ENCODE data around the gene CCSER1.

CCSER1 gene

DNA sequence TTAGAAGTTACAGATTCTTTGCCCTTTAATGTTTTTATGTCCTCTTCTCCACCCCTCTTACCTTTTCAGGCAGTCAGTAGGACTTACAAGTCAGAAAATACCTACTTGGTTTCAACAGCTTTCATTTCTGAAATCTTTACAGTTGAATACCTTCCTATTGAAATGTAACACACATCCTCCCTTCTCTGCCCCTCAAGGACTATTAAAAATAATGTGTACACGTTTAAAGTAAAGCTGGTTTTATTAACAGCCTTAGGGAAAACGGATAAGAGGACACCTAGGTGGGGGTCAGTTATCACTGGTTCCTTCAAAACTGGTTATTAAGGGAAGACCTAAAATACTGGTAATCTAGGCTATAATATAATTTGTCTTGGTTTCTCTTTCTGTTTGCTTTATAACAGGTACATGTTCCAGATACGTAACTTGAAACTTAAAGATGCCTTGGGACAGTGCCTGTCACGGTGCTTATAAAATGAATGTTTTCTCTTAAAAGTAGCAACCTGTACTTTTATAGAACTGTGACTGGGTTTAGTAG, 1.8 kb downstream of the CCSER1 start:
- FAIRE-seq, result no peak

GRCh38 chr4:90130076-90130475, 2.9 kb downstream of the CCSER1 start:
- no peak for FAIRE-seq

DNA sequence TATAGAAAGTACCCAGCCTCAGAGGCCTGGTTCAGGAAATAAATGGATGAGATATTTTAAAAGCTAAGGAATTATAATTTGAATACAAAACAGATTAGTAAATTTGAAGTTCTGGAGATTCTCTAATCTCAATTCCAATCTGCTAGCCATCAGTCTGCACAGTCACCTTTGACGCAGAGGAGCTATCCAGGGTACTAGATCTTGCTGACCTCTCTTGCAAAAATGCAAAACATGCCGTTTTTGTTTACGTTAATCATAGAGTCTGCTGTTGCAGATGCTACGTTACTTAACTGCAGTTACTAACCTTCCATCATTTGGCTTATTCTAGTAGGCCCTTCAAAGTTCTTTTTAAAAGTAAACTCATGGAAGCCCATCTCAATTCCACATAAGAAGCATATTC, 10.4 kb downstream of the CCSER1 start:
- no peak for FAIRE-seq

DNA sequence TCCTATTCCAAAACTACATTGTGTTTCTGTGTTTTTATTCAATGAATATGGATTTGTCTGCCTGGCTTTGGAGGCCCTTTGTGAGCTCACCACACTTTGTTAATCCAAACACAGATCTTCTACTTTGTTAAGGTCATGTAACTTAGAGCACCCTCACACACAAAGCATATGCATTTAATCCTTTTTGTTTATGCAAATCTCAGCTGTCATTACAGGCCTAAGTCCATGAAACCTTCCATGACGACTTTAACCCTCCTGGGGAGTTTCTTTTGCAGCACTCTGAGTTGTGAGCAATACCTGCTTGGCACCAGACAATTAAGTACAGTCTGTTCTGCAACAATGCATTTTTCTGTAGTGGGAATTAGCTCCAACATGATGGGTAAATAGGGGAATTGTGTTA, 14.9 kb downstream of the CCSER1 start:
- no peak for FAIRE-seq

GRCh38 chr4:90145319-90145718, 18.1 kb downstream of the CCSER1 start:
- no peak for FAIRE-seq

DNA sequence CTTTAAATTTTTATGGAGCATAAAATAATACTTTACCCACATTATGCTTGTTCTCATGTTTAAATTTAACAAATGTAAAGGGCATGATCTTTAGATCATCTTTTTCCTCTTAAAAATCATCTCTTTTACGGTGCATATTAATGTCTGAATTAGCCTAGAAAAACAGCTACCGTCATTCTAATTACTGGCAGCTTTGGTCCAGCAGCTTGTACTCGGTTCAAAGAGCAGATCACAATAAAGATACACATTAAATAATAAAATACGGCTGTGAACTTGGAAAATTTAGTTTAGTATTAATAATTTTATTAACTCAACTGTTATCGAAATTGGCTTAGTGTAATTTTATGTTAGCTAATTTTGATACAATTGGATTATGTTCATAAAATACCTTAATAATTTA, 19.1 kb downstream of the CCSER1 start:
- no peak for FAIRE-seq

GRCh38 chr4:90148574-90149148, 21.5 kb downstream of the CCSER1 start:
- no peak for FAIRE-seq

DNA sequence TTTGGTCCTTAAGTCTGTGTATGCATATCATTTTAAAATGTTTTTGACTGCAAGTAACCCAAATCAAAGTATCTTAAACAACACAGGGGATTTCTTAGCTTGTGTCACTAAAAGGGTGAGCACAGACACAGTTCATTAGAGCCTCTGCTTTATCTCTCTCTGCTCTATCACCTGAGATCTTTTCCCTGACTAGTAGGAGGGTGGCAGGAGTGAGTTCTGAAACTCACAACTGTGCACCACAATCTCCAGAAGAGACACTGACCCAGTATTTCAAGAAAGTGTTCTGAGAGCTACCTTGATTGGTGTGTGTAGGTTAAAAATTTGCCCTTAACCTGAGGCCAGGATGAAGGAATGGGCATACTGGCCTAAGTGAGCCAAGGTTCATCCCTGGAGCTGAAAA, 24.8 kb downstream of the CCSER1 start:
- no peak for FAIRE-seq

DNA sequence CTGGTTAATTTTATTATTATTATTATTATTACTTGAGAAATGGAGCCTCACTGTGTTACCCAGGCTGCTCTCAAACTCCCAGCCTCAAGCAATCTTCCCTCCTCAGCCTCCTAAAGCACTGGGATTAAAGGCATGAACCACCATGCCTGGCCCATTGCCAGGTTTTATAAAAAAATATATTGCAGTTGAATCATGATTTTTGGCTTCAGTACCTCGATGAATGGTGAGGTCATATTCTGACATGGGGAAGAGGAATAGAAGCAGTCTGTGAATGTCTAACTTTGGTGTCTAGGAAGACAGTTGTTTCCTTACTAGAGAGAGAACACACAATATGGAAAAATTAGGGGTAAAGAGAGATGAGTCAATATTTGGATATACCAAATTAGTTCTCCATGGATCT, 32.0 kb downstream of the CCSER1 start:
- FAIRE-seq, result no peak

- FAIRE-seq, result no peak
These were observed 32.9 kb downstream of the CCSER1 start for GRCh38 chr4:90160044-90160443.

DNA sequence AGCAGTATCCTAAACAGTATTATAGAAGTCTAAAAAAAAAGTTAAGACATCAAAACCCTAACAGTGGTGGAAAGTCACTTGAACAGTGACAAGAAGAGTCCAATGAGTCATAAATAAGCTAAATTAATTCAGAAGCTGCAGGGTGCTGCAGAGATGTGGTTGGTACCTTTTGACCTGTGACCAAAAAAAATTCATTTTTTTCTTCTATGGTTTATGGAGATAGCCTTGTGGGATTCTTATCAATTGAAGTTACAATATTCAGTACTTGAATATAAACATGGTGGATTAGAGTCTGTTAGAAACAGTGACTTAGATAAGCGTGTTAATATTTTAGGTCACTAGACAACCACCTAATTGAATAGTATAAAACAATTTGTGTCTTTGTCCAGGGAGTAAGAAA, 35.4 kb downstream of the CCSER1 start:
- no peak for FAIRE-seq

GRCh38 chr4:90163872-90164271, 36.7 kb downstream of the CCSER1 start:
- no peak for FAIRE-seq

- no peak for FAIRE-seq
These were observed 38.7 kb downstream of the CCSER1 start for GRCh38 chr4:90165883-90166282.

GRCh38 chr4:90171491-90171890, 44.3 kb downstream of the CCSER1 start:
- no peak for FAIRE-seq

- FAIRE-seq, result no peak
These were observed 47.4 kb downstream of the CCSER1 start for GRCh38 chr4:90174621-90175023.

- FAIRE-seq, result no peak
These were observed 54.5 kb downstream of the CCSER1 start for GRCh38 chr4:90181644-90182043.

DNA sequence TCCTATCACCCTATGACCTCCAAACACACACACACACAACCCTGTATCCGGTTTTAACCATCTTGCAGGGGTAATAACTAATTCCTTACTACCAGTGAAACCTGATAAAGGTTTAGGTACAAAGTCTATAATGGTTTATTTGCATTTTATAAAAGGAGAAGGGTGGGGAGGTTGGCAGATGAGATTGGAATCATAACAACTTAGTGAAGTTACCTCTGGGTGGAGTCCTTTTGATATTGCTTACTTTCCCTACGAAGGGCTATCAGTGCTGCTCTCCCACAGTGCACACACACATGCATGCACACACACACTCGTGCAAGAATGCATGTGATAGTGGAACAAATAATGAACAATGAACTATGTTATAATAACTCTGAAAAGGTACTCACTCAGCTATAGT, 56.1 kb downstream of the CCSER1 start:
- no peak for FAIRE-seq

GRCh38 chr4:90184560-90184959, 57.4 kb downstream of the CCSER1 start:
- FAIRE-seq, result no peak

DNA sequence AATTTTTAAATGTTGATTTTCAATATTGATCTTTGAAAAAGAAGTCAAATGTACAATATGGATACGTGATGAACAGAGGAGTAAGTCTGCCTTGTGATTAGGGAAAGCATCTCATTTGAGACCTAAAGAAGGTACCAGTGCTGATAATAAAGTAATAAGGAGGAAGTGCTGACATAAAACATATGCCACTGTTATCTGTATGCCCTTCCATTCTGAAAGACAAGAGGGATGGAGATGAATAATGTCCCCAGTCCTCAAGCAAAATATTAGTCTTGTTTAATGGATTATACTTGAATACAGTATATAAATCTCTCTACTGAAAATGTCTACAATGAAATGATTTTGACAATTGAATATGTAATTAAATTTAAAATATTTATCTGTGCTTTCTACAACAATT, 58.2 kb downstream of the CCSER1 start:
- no peak for FAIRE-seq

- FAIRE-seq, result no peak
These were observed 59.0 kb downstream of the CCSER1 start for GRCh38 chr4:90186229-90186628.

- no peak for FAIRE-seq
These were observed 60.1 kb downstream of the CCSER1 start for GRCh38 chr4:90187148-90187884.

DNA sequence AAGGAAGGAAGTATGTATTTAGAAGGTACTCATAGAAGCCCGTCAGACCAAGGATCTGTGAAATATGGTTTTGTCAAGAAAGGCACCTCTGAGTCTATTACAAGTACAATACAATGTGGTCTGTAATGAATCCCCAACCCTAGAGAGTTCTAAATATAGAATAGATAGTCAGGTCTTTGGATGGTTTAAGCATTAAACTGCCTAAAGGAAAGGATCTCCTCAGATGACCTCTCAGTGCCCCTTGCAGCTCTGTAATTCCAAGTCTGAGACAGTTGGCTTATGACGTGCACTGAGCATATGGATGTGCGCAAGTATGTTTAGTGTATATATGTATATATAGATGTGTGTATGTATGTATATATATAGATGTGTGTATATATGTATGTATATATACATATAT, 62.0 kb downstream of the CCSER1 start:
- no peak for FAIRE-seq

GRCh38 chr4:90189946-90190345, 62.8 kb downstream of the CCSER1 start:
- no peak for FAIRE-seq

DNA sequence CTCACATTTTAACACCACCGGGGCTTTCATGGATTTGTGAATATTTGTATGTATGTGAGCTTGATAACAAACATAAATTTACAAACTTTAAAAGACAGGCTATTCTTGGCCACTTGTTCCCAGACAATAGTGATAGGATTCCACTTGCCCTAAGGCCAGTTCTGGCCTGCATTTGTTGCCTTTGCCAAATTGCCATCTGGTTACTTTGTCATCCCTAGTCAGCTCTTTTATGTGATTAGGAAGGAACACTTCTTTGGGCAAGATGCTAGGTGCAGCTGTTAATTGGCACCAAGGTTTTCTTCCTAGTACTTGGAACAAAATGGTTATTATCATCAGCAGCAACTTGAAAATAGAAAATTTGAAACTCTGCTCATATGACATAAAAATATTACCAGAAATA, 63.3 kb downstream of the CCSER1 start:
- no peak for FAIRE-seq
